HTR-8/SVneo (cell line): Measurements from ENCODE around the gene TMEM50B.
A peak's percentile ranks its signal among the peaks of the same experiment; 100 is the strongest.
"Not testable (repeated sequence)": the region's sequence is repeated elsewhere in the genome, so short reads cannot be mapped to it uniquely, and the experiment has no call there.

Experiments
- DNase-seq: peaks from one replicate; pipeline ENCODE4 v3.0.0; 2011; ENCODE audit warnings: low spot score, mixed read lengths; ENCODE audit not compliant: insufficient read length
- FAIRE-seq: peaks from 2 replicates; lab custom pipeline; 2011; peaks lifted over from hg19 to GRCh38; lab: Jason Lieb, UNC

Gene TMEM50B

GRCh38 chr21:33433001-33433400 is 46.8 kb downstream of the TMEM50B start:
- no peak for DNase-seq
- FAIRE-seq, result no peak

DNA sequence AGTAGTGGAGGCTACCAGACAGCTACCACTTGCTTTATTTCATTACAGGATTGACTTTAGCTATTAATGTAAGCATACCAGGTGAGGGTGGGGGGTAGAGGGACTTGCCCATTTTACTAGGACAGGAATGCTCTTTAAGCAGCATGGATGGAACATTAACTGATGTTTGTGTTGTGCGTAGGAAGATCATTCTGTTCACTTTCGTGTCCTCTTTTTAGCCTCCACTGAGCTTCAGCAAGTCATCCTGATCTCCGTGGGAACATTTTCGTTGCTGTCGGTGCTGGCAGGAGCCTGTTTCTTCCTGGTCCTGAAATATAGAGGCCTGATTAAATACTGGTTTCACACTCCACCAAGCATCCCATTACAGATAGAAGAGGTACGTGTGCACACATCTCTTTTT is 47.3 kb downstream of the TMEM50B start:
- no peak for DNase-seq
- no peak for FAIRE-seq

- FAIRE-seq, result no peak
- no peak for DNase-seq
Measured at GRCh38 chr21:33430858-33431257, 48.9 kb downstream of the TMEM50B start.

DNA sequence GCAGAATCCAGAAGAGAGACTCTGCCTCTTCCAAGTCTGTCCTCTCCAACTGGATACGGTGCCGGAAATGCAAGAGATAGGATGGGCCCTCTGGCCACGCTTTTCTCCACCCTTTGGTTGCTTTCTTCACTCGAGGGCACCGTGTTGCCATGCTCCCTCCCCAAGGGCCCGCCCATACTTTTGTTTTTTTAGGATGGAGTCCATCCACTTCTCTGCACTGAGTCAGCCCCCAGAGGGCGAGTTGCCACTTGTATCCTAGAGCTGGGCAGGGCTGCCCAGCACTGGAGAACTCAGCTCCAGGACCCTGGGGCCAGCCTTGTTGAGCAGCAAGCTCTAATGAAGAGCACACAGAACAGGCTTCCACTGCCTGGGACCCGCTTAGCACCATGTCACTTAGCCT is 51.1 kb downstream of the TMEM50B start:
- DNase-seq (peak; percentile 39), FAIRE-seq (no peak)

DNA sequence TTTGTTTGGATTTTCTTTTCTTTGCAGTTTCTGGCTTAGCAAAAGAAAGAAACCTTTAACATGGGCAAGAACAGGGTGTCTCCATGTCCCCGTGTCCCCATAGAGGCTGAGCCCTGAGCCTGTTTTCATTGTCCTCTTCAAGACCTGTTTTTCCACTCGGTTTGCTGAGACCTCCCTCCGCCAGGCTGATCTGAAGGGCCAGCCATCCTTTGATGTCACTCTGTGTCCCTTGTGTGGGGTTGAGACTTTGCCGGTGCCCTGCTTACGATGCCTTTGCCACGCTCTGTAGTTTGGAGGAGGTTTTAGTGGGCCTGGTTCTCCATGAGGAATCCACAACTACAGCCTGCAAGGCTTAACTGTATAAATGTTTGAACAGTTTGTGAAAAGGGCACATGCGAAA is 52.7 kb downstream of the TMEM50B start:
- DNase-seq (no peak), FAIRE-seq (no peak)

DNA sequence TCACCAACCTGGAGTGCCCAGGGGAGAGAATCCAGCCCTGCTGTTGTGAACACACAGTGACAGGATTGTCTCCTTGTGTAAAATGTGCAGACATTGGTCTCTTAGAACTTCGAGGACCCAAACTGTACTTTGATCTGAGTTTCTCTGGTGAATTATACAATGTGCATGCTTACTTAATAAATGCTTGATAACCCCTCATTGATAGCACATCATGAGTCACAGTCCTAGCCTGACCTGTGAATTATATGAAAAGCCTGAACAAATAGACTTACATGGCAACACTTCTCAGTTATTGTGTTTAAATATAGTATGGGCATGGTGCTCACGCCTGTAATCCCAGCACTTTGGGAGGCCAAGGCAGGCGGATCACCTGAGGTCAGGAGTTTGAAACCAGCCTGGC is 53.9 kb downstream of the TMEM50B start:
- FAIRE-seq, result no peak
- DNase-seq, result no peak

GRCh38 chr21:33424214-33424613 is 55.6 kb downstream of the TMEM50B start:
- DNase-seq (no peak), FAIRE-seq (no peak)

DNA sequence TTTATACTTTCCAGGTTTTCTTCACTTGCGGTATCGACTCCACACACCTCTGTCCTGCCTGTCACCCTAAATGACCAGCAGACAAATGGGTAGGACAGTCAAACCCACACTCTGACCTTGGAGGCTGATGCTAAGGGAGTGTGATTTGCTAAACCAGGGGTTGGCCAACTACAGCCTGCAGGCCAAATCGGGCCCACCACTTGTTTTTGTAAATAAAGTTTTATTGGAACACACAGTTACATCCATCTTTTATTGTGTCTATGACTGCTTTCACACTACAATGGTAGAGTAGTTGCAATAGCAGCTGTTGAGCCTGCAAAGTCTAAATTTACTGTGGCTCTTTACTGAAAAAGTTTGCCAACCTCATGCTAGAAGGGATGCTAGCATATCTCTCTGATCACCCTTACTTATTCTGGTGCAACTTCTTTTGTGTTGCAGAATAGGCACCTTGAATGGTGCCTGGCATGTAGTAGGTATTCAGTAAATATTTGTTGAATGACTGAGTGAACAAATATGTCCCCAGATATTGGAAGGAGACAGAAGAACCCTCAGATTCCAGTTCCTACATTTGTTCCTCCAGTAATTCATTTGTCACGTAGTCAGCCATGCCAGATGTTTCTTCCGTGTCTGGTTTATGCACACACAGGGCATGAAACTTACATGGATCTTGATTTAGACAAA is 57.9 kb downstream of the TMEM50B start:
- no peak for DNase-seq
- no peak for FAIRE-seq

GRCh38 chr21:33419538-33420123 is 60.1 kb downstream of the TMEM50B start:
- no peak for DNase-seq
- no peak for FAIRE-seq

DNA sequence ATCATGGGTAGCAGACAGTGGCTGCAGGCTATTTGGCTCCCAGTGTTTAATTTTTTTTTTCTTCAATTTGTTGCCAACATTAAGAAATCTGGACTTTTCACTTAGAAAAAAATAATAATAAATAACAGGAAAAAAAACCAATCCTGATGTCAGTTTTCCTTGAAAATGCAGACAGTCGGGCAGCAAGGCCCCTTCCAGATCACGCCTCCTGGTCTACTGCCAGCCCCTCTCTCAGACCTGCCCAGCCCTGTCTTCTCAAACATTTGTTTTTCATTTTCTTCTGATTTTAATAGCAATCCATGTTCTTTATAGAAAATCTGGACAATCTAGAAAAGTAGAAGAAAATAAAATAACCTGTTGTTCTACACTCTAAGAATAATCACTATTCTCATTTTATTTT is 61.1 kb downstream of the TMEM50B start:
- no peak for DNase-seq
- no peak for FAIRE-seq

DNA sequence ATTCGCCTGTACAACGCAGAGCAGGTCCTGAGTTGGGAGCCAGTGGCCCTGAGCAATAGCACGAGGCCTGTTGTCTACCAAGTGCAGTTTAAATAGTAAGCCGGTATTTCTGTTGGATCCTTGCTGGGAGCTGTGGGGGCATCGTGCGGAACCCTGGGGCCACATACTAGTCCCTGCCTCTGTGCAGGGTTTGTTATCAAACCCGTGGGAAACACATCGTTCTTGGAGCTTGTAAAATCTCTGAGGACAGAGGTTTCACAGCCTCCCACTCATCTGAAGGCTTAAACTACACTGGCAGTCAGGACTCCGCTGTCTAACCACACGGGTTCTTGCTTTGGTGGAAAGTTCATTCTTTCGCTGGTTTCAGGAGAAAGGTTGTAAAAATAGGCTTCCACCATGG is 64.8 kb downstream of the TMEM50B start:
- no peak for FAIRE-seq
- no peak for DNase-seq

GRCh38 chr21:33414068-33414467 is 65.7 kb downstream of the TMEM50B start:
- DNase-seq (no peak), FAIRE-seq (no peak)

GRCh38 chr21:33412832-33413519 is 66.8 kb downstream of the TMEM50B start:
- DNase-seq (no peak), FAIRE-seq (no peak)

DNA sequence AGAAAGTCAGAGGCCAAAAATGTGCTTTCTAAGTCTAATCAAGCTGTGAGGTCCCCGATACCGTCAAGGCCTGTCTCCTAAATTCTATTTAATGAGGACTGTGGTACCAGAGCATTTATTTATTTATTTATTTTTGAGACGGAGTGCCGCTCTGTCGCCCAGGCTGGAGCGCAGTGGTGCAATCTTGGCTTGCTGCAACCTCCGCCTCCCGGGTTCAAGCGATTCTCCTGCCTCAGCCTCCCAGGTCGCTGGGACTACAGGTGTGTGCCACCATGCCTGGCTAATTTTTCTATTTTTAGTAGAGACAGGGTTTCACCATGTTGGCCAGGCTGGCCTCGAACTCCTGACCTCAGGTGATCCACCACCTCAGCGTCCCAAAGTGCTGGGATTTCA is 67.3 kb downstream of the TMEM50B start:
- not testable (repeated sequence) for DNase-seq, FAIRE-seq

GRCh38 chr21:33411949-33412430 is 67.8 kb downstream of the TMEM50B start:
- FAIRE-seq (no peak), DNase-seq (no peak)

DNA sequence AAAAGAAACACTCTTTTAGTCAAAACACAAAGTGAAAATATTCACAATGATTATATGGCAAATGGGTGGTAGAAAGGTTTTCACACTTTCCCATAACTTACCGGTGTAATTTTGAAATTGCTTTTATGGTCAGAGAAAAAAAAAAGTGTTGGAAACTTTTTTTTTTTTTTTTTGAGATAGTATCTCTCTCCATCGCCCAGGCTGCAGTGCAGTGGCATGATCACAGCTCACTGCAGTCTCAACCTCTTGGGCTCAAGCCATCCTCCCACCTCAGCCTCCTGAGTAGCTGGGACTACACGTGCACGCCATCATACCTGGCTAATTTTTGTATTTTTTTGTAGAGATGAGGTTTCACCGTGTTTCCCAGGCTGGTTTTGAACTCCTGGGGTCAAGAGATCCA is 73.3 kb downstream of the TMEM50B start:
- FAIRE-seq (no peak), DNase-seq (no peak)

GRCh38 chr21:33403786-33404585 is 75.8 kb downstream of the TMEM50B start:
- no peak for DNase-seq
- no peak for FAIRE-seq

DNA sequence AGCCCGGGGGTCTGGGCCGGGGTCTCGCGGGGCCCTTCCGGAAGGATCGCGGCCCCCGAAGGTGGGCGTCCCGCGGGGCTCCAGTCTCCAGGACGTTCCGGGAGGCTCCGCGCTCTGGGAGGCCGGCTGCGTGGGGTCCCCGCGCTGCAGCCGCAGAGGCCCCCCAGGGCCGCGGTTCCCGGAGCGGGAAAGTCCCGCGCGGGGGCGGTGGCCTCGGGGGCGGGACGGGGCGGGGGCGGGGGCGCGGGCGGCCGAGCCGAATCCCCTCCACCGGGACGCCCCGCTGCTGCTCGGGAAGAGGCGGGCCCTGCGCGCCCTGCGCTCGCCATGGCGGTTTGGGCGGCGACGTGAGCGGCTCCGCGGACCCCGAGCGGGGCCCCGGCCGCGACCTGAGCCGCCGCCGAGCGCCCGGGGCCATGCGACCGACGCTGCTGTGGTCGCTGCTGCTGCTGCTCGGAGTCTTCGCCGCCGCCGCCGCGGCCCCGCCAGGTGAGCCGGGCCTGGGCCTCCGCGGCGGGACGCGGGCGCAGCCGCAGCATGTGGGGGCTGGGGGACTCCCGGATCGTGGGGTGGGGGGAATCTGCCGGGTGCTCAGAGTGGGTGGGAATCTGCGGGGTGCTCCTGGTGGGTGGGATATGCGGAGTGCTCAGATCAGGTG is 76.5 kb downstream of the TMEM50B start, which contains the start of gene IFNGR2:
Gene IFNGR2, plus strand, starts transcription at position 286 of the 658 bp plus-strand sequence. Its CDS starts 131 bp downstream, at position 417.
- FAIRE-seq, result no peak
- no peak for DNase-seq

DNA sequence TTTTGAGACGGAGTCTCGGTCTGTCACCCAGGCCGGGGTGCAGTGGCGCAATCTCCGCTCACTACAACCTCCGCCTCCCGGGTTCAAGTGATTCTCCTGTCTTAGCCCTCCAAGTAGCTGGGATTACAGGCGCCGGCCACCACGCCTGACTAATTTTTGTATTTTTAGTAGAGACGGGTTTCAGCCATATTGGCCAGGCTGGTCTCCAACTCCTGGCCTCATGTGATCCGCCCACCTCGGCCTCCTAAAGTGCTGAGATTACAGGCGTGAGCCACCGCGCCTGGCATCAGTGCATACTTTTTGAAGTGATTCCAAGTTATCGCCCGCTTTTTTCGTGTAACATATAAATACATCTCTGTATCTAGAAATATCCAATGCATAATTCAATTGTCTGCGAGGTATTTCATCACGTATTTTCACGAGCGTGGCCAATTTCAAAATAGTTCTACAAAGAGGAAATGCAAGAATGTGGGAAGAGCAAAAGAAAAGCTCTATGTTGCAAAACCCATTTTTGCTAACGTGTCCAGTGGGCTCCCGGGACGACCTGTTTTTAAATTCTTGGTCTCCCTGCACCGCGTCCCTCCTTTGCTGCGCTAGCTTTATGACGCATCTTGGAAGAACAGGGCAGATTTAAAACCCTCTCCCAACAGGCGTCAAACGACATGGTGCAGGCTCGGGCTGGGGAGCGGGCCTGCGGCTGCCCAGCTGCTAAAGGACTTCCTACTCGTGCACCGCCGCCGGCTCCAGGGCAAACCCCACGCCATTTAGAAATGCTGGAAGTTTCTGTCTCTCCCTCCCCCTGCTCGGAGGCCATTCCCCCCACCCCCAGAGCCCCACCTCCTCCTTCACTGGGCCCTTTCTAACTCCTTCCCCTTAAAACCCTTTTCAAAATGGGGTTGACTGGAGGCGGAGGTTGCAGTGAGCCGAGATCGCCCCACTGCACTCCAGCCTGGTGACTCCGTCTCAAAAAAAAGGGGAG is 77.5 kb downstream of the TMEM50B start:
- no peak for FAIRE-seq
- DNase-seq, result no peak
